ENCODE data around the gene TRIM24.

Gene TRIM24

GRCh38 chr7:138542183-138542582 lies 82.1 kb downstream of the TRIM24 start:
- DNase-seq: no peak

- no peak for DNase-seq
These were observed 83.7 kb downstream of the TRIM24 start for GRCh38 chr7:138543739-138544138.

- DNase-seq: no peak
These were observed 85.1 kb downstream of the TRIM24 start for GRCh38 chr7:138545123-138545522.

GRCh38 chr7:138546064-138546619 lies 86.1 kb downstream of the TRIM24 start:
- no peak for DNase-seq

- no peak for DNase-seq
These were observed 86.8 kb downstream of the TRIM24 start for GRCh38 chr7:138546829-138547228.

- DNase-seq: no peak
These were observed 89.0 kb downstream of the TRIM24 start for GRCh38 chr7:138549082-138549481.

GRCh38 chr7:138550337-138550736 lies 90.3 kb downstream of the TRIM24 start:
- DNase-seq: no peak

- no peak for DNase-seq
These were observed 91.0 kb downstream of the TRIM24 start for GRCh38 chr7:138551102-138551501.

- DNase-seq: no peak
These were observed 93.7 kb downstream of the TRIM24 start for GRCh38 chr7:138553805-138554204.

- DNase-seq: no peak
These were observed 94.6 kb downstream of the TRIM24 start for GRCh38 chr7:138554674-138555073.

GRCh38 chr7:138555684-138556083 lies 95.6 kb downstream of the TRIM24 start:
- DNase-seq: no peak

GRCh38 chr7:138556771-138557484 lies 96.9 kb downstream of the TRIM24 start:
- DNase-seq: peak; percentile 19

GRCh38 chr7:138559448-138559847 lies 99.4 kb downstream of the TRIM24 start:
- no peak for DNase-seq

GRCh38 chr7:138563808-138564207 lies 103.7 kb downstream of the TRIM24 start:
- DNase-seq: no peak

GRCh38 chr7:138564365-138564764 lies 104.3 kb downstream of the TRIM24 start:
- no peak for DNase-seq

GRCh38 chr7:138565071-138565450 lies 105.0 kb downstream of the TRIM24 start:
- DNase-seq: no peak

- peak; percentile 20 for DNase-seq
These were observed 105.5 kb downstream of the TRIM24 start for GRCh38 chr7:138565451-138566114.

GRCh38 chr7:138568655-138569054 lies 108.6 kb downstream of the TRIM24 start:
- no peak for DNase-seq

GRCh38 chr7:138569418-138569817 lies 109.4 kb downstream of the TRIM24 start:
- no peak for DNase-seq

- no peak for DNase-seq
These were observed 110.7 kb downstream of the TRIM24 start for GRCh38 chr7:138570715-138571114.

- DNase-seq: no peak
These were observed 113.7 kb downstream of the TRIM24 start for GRCh38 chr7:138573741-138574140.

- no peak for DNase-seq
These were observed 115.9 kb downstream of the TRIM24 start for GRCh38 chr7:138575897-138576428.

GRCh38 chr7:138579136-138579535 lies 119.1 kb downstream of the TRIM24 start:
- DNase-seq: no peak

GRCh38 chr7:138579671-138580070 lies 119.6 kb downstream of the TRIM24 start:
- no peak for DNase-seq
